Endothelial cell of umbilical vein (primary cell): ENCODE results near the gene BMPR1A. TPM values are rescaled to one million over a fixed set of nuclear protein-coding genes. Genes with fewer than 3 reads are reported as not detected.

Experiments
- BruUV-seq: library from RNA; stranded (reverse); fragments of 400-500 nt; replicated peaks from 2 replicates; lab custom pipeline; 2021; lab: Mats Ljungman, UMichigan
- CTCF ChIA-PET: fragments of 300-600, 350-600 bp; sonication (Branson Sonifier 250); formaldehyde crosslinking; loops from one replicate; lab custom pipeline; 2021; ENCODE audit warnings: antibody characterized with exemption, inconsistent platforms; lab: Charles Lee
- POLR2A ChIA-PET: fragments of 300-600, 350-600 bp; sonication (Branson Sonifier 250); formaldehyde crosslinking; loops from one replicate; lab custom pipeline; 2021; ENCODE audit warnings: antibody characterized with exemption, inconsistent platforms; lab: Charles Lee
- DNase-seq: peaks from one replicate; pipeline ENCODE4 v3.0.0-alpha.2; 2011; ENCODE audit warnings: low read depth, low spot score
- FAIRE-seq: peaks from 2 replicates; lab custom pipeline; 2011; peaks lifted over from hg19 to GRCh38; lab: Jason Lieb, UNC
- H2AFZ ChIP-seq: 2 replicates; pipeline ENCODE4 v1.6.0; 2012; ENCODE audit warnings: low read depth, low read length, control low read depth, inconsistent platforms
- H3K27ac ChIP-seq: 2 replicates; pipeline ENCODE4 v1.5.1; 2011; ENCODE audit warnings: low read depth, mild to moderate bottlenecking, control low read depth, low read length, moderate library complexity; ENCODE audit not compliant: insufficient read depth
- H3K27me3 ChIP-seq, 2 experiments: 2 replicates each; pipeline versions ENCODE4 v1.6.0 to v1.6.1; 2011; ENCODE audit warnings: low read length in 2 of 2, mixed read lengths in 1 of 2; ENCODE audit not compliant: control insufficient read depth in 2 of 2, insufficient read depth in 2 of 2
- H3K36me3 ChIP-seq, 2 experiments: 2 replicates in 1 of 2; 3 replicates in 1 of 2; pipeline ENCODE4 v1.5.1; 2011; ENCODE audit warnings: low read length in 2 of 2, mild to moderate bottlenecking in 1 of 2, moderate library complexity in 1 of 2; ENCODE audit not compliant: control insufficient read depth in 2 of 2, insufficient read depth in 2 of 2; ENCODE audit errors: extremely low read depth in 1 of 2
- H3K4me1 ChIP-seq: 3 replicates; pipeline ENCODE4 v1.5.1; 2011; ENCODE audit warnings: mild to moderate bottlenecking, low read length; ENCODE audit not compliant: control insufficient read depth, insufficient read depth; ENCODE audit errors: extremely low read depth
- H3K4me2 ChIP-seq: 2 replicates; pipeline ENCODE4 v1.6.1; 2011; ENCODE audit warnings: low read length, control low read depth, mixed read lengths; ENCODE audit not compliant: insufficient read depth
- H3K4me3 ChIP-seq, 3 experiments: fragments of 200-600 bp in 1 of 3; sonication (generic), shearing (Covaris generic) in 1 of 3; replicated peaks in 1 of 3; 2 replicates each; pipeline ENCODE4 v1.5.1; 2011 to 2016; ENCODE audit warnings: control low read depth in 3 of 3, low read length in 3 of 3, mild to moderate bottlenecking in 2 of 3, inconsistent platforms in 1 of 3, low read depth in 1 of 3, moderate library complexity in 1 of 3; ENCODE audit not compliant: insufficient read depth in 1 of 3
- H3K79me2 ChIP-seq: 2 replicates; pipeline ENCODE4 v1.6.0; 2012; ENCODE audit warnings: low read length, inconsistent platforms; ENCODE audit not compliant: control insufficient read depth, insufficient read depth
- H3K9ac ChIP-seq: replicated peaks from 2 replicates; pipeline ENCODE3; 2011; ENCODE audit warnings: low read length, control low read depth; ENCODE audit not compliant: insufficient read depth; ENCODE audit errors: extremely low read depth
- H3K9me1 ChIP-seq: replicated peaks from 3 replicates; pipeline ENCODE4 v1.6.0; 2011; ENCODE audit warnings: mild to moderate bottlenecking, low read length; ENCODE audit not compliant: control insufficient read depth, insufficient read depth; ENCODE audit errors: extremely low read depth
- H3K9me3 ChIP-seq: replicated peaks from 2 replicates; pipeline ENCODE4 v1.5.1; 2012; ENCODE audit warnings: low read length, inconsistent platforms; ENCODE audit not compliant: control insufficient read depth, insufficient read depth
- H4K20me1 ChIP-seq: replicated peaks from 2 replicates; pipeline ENCODE3; 2011; ENCODE audit warnings: mild to moderate bottlenecking, low read length; ENCODE audit not compliant: control insufficient read depth, insufficient read depth; ENCODE audit errors: extremely low read depth
- EZH2 ChIP-seq: IDR thresholded peaks from 2 replicates; pipeline ENCODE4 v1.6.1; 2012; ENCODE audit warnings: borderline replicate concordance, low read depth, mild to moderate bottlenecking, moderate library complexity, low read length, inconsistent platforms; ENCODE audit not compliant: severe bottlenecking
- FOS ChIP-seq: IDR thresholded peaks from 2 replicates; pipeline ENCODE4 v1.6.1; 2011; ENCODE audit warnings: mild to moderate bottlenecking, low read length, moderate library complexity, borderline replicate concordance; ENCODE audit not compliant: insufficient read depth
- GATA2 ChIP-seq: IDR thresholded peaks from 2 replicates; pipeline ENCODE4 v1.7.0; 2011; ENCODE audit warnings: low read depth, mild to moderate bottlenecking, moderate library complexity, mixed read lengths, low read length; ENCODE audit not compliant: insufficient read length, insufficient read depth
- JUN ChIP-seq: IDR thresholded peaks from 2 replicates; pipeline ENCODE4 v1.6.1; 2011; ENCODE audit warnings: borderline replicate concordance, low read depth; ENCODE audit not compliant: insufficient read length, insufficient read depth
- MYC ChIP-seq: IDR thresholded peaks from one replicate; pipeline ENCODE4 v1.6.1; 2011; ENCODE audit warnings: mild to moderate bottlenecking, low read depth, low read length
- POLR2A ChIP-seq: IDR thresholded peaks from 2 replicates; pipeline ENCODE4 v1.6.1; 2012; ENCODE audit warnings: low read depth, mild to moderate bottlenecking, control low read depth, low read length
- POLR2AphosphoS5 ChIP-seq: IDR thresholded peaks from 2 replicates; pipeline ENCODE4 v1.6.1; 2012; ENCODE audit warnings: low read depth, mild to moderate bottlenecking, control low read depth, low read length, moderate library complexity; ENCODE audit not compliant: insufficient read depth
- dilution Hi-C: fragments of 300-500 bp; cut with MboI; formaldehyde crosslinking; loops from one replicate; pipeline ENCODE4 v1.15.0; 2019; ENCODE audit warnings: low sequenced_read_pairs; ENCODE audit not compliant: extremely low pct_ligation_motif_present
- intact Hi-C: fragments of 100-400 bp; cut with micrococcal nuclease; formaldehyde crosslinking; loops from one replicate; pipeline ENCODE4 v1.10.0; 2022
- polyA plus RNA-seq, 4 experiments: library from polyadenylated mRNA; depleted of rRNA in 3 of 4; stranded (reverse) in 3 of 4; unstranded in 1 of 4; fragments of >200 nt; gene quantifications; 2 replicates each; pipeline versions ENCODE4 v1.2.1 to v1.2.3, GENCODE V29; 2011 to 2012; ENCODE audit warnings: missing spikeins in 1 of 4
- total RNA-seq: library from RNA; stranded (reverse); gene quantifications from 2 replicates; pipeline ENCODE4 v1.2.3, GENCODE V29; 2021
- TF ChIP-seq, protein P1 (sequence below), 2 donors: IDR thresholded peaks; 1 replicate in 1 of 2; 2 replicates in 1 of 2; pipeline ENCODE4 v1.5.1; 2011; ENCODE audit warnings: low read length in 2 of 2, mild to moderate bottlenecking in 2 of 2, moderate library complexity in 2 of 2, control low read depth in 1 of 2, inconsistent platforms in 1 of 2, low read depth in 1 of 2; ENCODE audit not compliant: insufficient read depth in 1 of 2; ENCODE audit errors: extremely low read depth in 1 of 2
- TF ChIP-seq, protein P2 (sequence below): IDR thresholded peaks from 2 replicates; pipeline ENCODE4 v1.6.1; 2011; ENCODE audit not compliant: insufficient read depth, insufficient read length

Gene BMPR1A
- total and polyA plus RNA-seq, 2 donors (not counting 3 experiments of a cell fraction or from before 2014, with no cell fraction given), result not detected

DNA sequence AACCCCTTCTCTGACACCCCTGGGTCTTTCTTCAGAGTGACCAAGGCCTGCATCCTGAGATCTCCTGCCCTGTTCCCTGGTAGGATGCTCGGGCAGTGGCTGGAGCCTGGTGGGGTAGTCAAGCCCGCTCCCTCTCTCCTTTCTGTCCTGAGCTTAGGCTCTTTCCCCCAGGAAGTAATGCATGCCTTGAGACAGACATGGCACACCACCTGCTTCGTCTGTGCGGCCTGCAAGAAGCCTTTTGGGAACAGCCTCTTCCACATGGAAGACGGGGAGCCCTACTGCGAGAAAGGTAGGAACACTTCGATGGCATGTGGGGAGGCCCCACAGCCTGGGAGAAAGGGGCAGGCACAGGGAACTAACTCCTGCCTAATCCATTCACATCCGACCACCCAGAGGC is 37.9 kb upstream of the BMPR1A start:
- Histone ChIP-seq H2AFZ (no peak overlapping the region), H3K9me1 (no peaks in the 10 kb centered on the region), H3K36me3 (no peaks in the 10 kb centered on the region), H4K20me1 (no peaks in the 10 kb centered on the region), H3K4me1 (no peaks in the 10 kb centered on the region), H3K79me2 (no peaks in the 10 kb centered on the region), H3K9me3 (no peaks in the 10 kb centered on the region), H3K9ac (no peak overlapping the region), H3K4me2 (no peak overlapping the region), H3K4me3 (no peak overlapping the region), H3K27me3 (peaks cover 72 to 76% of the 10 kb centered on the region in 2 experiments), H3K27ac (no peak overlapping the region)
- TF ChIP-seq EZH2, result no peak
- no peak for TF ChIP-seq GATA2
- TF ChIP-seq, protein P1, sequence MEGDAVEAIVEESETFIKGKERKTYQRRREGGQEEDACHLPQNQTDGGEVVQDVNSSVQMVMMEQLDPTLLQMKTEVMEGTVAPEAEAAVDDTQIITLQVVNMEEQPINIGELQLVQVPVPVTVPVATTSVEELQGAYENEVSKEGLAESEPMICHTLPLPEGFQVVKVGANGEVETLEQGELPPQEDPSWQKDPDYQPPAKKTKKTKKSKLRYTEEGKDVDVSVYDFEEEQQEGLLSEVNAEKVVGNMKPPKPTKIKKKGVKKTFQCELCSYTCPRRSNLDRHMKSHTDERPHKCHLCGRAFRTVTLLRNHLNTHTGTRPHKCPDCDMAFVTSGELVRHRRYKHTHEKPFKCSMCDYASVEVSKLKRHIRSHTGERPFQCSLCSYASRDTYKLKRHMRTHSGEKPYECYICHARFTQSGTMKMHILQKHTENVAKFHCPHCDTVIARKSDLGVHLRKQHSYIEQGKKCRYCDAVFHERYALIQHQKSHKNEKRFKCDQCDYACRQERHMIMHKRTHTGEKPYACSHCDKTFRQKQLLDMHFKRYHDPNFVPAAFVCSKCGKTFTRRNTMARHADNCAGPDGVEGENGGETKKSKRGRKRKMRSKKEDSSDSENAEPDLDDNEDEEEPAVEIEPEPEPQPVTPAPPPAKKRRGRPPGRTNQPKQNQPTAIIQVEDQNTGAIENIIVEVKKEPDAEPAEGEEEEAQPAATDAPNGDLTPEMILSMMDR (IDR thresholded peaks at IDR 0.05; ENCODE audit: extremely low read depth in 1 of 2, insufficient read depth in 1 of 2, low read depth in 1 of 2, low read length in 2 of 2), result no peak
- TF ChIP-seq POLR2A, result no peak
- no peak for TF ChIP-seq MYC
- no peak for TF ChIP-seq FOS
- TF ChIP-seq POLR2AphosphoS5, result no peak
- TF ChIP-seq JUN, result no peak
- TF ChIP-seq, protein P2, sequence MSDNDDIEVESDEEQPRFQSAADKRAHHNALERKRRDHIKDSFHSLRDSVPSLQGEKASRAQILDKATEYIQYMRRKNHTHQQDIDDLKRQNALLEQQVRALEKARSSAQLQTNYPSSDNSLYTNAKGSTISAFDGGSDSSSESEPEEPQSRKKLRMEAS, result no peak
- POLR2A ChIA-PET, result no interaction called here
- BruUV-seq, result no TSS peak
- CTCF ChIA-PET, result interaction anchor here (1.2 kb wide), 1 partner anchor 16 kb away, joined by 3 read pairs; no protein-coding TSS in a partner anchor
- dilution Hi-C loops, result no loop called here
- no peak for DNase-seq
- FAIRE-seq, result no peak
- intact Hi-C loops, result no loop called here
